Measurements from ENCODE around the gene BNC1. TPM values are rescaled to one million over a fixed set of nuclear protein-coding genes. Genes with fewer than 3 reads are reported as not detected.

Gene BNC1
- total RNA-seq, 2 experiments from 2014 or later = not detected

DNA sequence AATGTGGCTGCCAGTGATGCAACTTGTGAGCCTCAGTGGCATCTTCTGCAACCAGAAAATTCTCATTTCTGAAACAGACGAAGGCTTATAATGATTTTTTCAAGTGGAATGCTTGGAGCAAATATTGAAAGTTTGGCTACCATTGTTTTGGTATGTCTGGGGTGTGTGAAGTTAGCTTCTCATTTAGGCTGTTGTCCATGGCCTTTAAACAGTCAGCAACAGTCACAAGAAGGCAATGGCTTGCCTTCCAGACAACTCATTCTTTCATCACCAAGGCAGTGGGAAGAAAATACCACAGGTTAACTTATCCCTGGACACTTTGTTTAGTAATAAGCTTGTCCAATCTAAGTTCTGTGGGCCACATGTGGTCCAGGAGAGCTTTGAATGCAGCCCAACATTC lies 4.7 kb upstream of the BNC1 start:
- DNase-seq = no peak
- Mint-ChIP-seq H3K36me3 (no peaks in the 10 kb centered on the region), H3K27ac (no peak overlapping the region), H3K4me3 (no peak overlapping the region), H3K27me3 (peaks cover 29% of the 10 kb centered on the region), H3K9me3 (no peaks in the 10 kb centered on the region), H3K4me1 (ENCODE audit: low read depth) (peaks cover 2% of the 10 kb centered on the region)
- ChIA-PET POLR2A (no interaction called here), CTCF (interaction anchor here (1.1 kb wide), 1 partner anchor 41 kb away, joined by 4 read pairs; no protein-coding TSS in a partner anchor)
- intact Hi-C loops (cut with micrococcal nuclease) = no loop called here

DNA sequence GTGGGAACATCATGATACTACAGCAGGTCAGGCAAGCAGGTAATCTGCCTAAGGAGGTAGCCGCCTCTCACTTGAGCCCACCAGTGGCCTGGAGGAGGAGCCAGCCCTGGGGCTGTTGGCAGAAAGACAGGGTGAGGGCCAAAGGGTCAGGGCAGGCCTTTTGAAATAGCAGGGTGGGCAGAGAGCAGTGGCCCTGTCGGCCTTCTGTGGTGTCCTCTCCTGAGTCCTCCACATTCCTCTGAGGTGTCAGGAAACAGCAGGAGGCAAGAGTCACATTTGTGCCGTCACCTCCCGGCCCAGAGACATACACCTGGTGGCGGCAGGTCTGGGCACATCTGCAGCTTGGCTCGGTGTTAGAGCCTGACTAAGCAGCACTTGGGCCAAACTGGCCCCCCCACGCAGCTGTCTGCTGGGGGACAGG lies 3.9 kb upstream of the BNC1 start:
- CTCF ChIA-PET = interaction anchor here (1.1 kb wide), 1 partner anchor 40 kb away, joined by 4 read pairs; no protein-coding TSS in a partner anchor
- Mint-ChIP-seq H3K27me3 (peaks cover 31% of the 10 kb centered on the region), H3K4me1 (ENCODE audit: low read depth) (peaks cover 6% of the 10 kb centered on the region), H3K36me3 (no peaks in the 10 kb centered on the region), H3K4me3 (no peak overlapping the region), H3K27ac (no peak overlapping the region), H3K9me3 (no peaks in the 10 kb centered on the region)
- intact Hi-C loops (cut with micrococcal nuclease) = no loop called here
- DNase-seq = no peak
- POLR2A ChIA-PET = no interaction called here

DNA sequence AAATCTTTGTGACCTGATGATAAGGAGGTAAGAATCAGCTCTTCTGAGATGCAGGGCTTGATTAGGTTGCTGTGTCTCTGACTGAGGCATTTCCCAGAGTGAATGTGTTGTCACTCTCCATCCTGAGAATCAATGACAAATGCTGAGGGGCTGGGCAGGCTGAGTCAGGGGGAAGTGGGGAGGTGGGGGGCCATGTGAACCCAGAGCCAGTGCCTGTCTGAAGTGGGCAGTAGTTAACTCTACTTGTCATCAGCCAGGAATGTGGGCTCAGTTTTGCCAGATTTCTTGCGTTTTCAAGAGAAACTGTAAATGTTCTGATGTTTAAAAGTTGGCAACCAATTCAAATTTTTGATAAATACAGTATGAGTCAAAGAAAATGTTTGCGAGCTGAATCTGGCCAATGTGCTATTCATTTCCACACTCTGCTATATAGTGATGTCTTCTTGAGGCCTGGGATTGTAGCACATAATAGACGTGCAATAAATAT lies 3.1 kb upstream of the BNC1 start:
- no peak overlapping the region for H3K4me3 Mint-ChIP-seq
- H3K4me1 Mint-ChIP-seq (ENCODE audit: low read depth) = peaks cover 10% of the 10 kb centered on the region
- no peak overlapping the region for H3K27ac Mint-ChIP-seq
- ChIA-PET POLR2A (no interaction called here), CTCF (no interaction called here)
- H3K9me3 Mint-ChIP-seq = no peaks in the 10 kb centered on the region
- intact Hi-C loops (cut with micrococcal nuclease) = no loop called here
- DNase-seq = no peak
- no peaks in the 10 kb centered on the region for H3K36me3 Mint-ChIP-seq
- H3K27me3 Mint-ChIP-seq = peaks cover 35% of the 10 kb centered on the region

DNA sequence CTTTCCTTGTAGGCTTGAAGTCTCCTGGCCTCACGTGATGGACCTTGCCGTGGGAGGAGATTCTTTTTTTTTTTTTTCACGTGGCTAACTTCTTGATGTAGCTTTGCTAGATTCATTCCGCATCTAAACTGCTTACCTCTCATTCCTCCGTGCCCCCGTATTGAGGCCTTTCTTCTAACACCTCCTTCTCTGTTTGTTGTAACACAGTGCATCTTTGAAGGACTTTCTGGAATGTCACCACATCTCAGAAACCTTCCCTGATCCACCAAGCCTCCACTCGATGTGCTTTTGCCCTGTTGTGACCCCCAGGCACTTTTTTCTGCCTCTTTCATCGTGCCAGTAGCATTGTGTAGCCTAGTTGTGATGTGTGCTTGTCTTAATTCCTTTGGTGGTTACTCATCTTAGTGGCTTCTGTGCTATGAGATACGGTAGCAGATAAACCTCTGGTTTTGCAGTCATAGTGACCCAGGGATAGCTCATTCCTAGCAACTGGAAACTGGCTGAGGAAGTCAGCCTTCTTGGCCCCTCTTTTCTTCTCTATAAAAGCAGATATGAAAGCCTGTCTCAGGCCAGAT lies 1.6 kb upstream of the BNC1 start:
- H3K27ac Mint-ChIP-seq = no peak overlapping the region
- CTCF ChIA-PET = no interaction called here
- POLR2A ChIA-PET = no interaction called here
- H3K27me3 Mint-ChIP-seq = peaks cover 46% of the 10 kb centered on the region
- peaks cover 10% of the 10 kb centered on the region for H3K4me1 Mint-ChIP-seq (ENCODE audit: low read depth)
- H3K36me3 Mint-ChIP-seq = no peaks in the 10 kb centered on the region
- H3K4me3 Mint-ChIP-seq = no peak overlapping the region
- intact Hi-C loops (cut with micrococcal nuclease) = no loop called here
- no peaks in the 10 kb centered on the region for H3K9me3 Mint-ChIP-seq
- DNase-seq = no peak

DNA sequence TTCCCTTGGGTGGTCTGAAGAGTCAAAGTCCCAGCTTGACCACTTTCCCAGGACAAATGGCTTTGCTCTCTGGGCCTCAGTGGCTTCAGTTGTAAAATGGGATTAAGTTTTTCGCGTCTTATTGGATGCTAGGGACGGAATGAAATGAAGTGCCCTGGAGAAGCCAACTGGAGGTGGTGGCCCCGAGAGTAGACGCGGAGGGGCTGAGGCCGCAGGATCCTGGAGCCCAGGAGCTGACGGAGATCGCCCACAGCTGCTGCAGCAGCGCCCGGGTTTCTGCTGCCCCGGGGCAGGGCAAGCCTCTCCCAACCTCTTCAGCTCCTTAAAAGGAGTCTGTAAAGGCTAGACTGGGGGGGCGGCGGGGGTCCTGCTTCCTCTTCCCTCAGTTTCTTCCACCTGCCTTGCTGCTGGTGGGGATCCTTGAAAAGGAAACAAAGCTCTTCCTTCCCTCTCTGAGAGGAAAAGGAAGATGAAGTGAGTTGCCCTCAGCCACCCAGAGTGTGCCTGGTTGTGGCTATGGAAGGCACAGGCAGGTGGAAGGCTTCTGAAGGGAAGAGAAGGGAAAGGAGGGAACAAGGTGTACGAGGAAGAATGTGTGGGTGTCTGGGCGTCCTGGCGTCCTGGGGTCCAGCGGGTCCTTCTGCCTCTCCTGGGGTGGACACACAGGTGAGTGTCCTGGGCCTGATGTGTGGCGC lies 967 bp upstream of the BNC1 start:
- intact Hi-C loops (cut with micrococcal nuclease) = no loop called here
- Mint-ChIP-seq H3K27me3 (peaks cover 52% of the 10 kb centered on the region), H3K36me3 (no peaks in the 10 kb centered on the region), H3K4me3 (no peak overlapping the region), H3K4me1 (ENCODE audit: low read depth) (peaks cover 10% of the 10 kb centered on the region), H3K9me3 (no peaks in the 10 kb centered on the region), H3K27ac (no peak overlapping the region)
- DNase-seq = no peak
- ChIA-PET CTCF (no interaction called here), POLR2A (no interaction called here)

DNA sequence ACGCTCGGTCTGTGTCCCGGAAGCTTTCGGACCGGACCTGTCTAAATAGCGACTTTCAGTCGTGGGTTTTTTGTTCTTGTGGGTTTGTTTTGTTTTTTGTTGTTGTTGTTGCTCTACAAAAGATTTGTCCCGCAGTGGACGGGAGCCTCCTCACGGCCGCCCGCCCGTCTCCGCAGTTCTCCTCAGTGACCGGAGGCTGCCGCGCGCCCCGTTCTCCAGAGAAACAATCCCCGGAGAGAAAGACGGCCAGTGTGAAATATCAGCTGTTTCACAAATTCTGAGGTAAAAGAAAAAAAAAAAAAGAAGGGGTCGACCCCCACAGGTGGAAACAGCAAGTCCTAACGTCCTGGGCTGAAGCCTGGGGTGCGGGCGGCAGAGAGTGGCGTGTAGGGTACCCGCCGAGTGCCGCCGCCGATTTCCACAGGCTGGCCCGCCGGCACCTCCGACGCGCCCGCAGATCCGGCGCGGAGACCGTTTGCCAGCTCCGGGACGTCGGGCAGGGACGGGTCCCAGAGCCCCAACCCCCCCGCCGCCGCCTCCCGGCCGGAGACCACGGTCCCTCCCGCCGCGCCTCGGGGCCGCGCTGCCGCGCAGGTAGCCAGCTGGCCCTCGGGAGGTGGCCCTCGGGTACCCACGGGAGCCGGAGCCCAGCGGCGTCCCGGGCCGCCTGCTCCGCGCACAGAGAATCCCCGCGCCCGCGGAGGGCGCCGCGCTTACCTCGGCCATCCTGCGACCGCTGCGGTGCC lies 478 bp downstream of the BNC1 start:
- no peak overlapping the region for H3K27ac Mint-ChIP-seq
- no peak for DNase-seq
- H3K27me3 Mint-ChIP-seq = peaks cover 56% of the 10 kb centered on the region
- no peaks in the 10 kb centered on the region for H3K9me3 Mint-ChIP-seq
- ChIA-PET CTCF (no interaction called here), POLR2A (no interaction called here)
- intact Hi-C loops (cut with micrococcal nuclease) = no loop called here
- H3K4me3 Mint-ChIP-seq = peak overlapping the region; percentile 46
- H3K36me3 Mint-ChIP-seq = no peaks in the 10 kb centered on the region
- H3K4me1 Mint-ChIP-seq (ENCODE audit: low read depth) = peaks cover 10% of the 10 kb centered on the region

DNA sequence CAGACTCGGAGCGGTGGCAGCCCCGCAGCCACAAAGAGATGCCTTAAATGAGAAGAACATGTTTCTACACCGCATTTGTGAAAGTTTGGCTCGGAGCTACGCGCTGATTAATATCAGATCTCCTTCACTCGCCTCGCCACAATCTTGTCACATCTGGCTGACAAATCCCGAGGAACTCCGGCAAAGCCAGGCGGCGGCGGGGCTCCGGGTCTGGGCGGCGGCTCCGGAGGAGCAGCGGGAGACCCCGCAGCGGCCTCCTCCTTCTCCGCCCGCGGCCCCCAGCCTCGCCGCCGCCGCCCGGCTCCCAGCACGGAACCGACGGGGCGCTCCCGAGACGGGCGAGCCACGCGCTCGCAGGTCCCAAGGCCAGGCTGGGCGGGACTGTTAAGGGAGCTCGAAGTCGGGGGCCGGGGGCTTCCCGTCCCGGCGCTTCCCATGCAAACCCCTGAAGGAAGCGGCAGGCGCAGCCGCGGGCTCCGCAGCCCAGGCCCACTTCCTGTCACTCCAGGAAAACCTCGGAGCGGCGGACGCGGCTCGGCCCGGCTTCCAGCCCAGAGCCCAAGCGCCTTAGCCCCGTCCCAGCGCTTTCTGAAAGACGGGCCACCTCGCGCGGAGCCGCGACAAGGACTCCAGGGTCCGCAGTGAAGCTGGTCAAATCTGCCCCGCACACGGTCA lies 1.2 kb downstream of the BNC1 start:
- Mint-ChIP-seq H3K4me1 (ENCODE audit: low read depth) (peaks cover 10% of the 10 kb centered on the region), H3K27ac (no peak overlapping the region), H3K4me3 (peak overlapping the region; percentile 46), H3K36me3 (no peaks in the 10 kb centered on the region), H3K27me3 (peaks cover 54% of the 10 kb centered on the region), H3K9me3 (no peaks in the 10 kb centered on the region)
- DNase-seq = no peak
- intact Hi-C loops (cut with micrococcal nuclease) = no loop called here
- POLR2A ChIA-PET = interaction anchor here (0.7 kb wide), 1 partner anchor 58 kb away, joined by 3 read pairs; no protein-coding TSS in a partner anchor
- CTCF ChIA-PET = no interaction called here

DNA sequence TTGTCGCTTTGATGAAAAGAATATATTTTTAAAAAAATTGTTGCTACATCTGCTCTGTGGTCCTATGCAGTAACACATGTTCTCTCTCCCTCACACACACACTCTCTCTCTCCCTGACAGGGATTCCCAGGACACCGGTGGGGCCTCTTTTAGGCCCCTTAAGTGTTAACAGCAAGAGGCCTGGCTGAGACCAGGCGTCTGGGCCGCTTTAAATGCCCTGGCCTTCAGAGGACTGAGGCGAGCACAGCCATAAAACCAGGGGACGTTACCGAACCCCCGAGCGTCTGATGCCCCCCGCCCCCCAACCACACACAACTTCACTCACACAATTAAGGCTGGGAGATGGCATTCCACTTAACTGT lies 1.7 kb downstream of the BNC1 start:
- POLR2A ChIA-PET = interaction anchor here (0.7 kb wide), 1 partner anchor 58 kb away, joined by 3 read pairs; no protein-coding TSS in a partner anchor

DNA sequence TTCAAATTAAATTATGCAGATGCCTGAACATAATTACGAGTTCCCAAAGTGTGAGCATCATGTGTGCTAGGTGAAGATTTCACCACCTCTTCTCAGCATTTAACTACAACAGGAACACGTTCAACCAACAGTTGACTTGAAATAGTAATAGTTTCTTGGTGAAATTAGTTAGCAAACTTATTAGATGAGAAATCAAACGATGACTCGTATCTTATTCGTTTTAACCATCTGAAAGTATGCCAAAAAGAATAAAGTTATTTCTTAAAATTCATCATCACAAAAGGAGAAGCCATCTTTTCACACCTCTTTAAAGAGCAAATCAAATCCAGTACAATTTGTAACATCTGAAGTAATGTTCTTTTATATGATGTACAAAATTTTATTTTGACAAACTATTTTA lies 2.3 kb downstream of the BNC1 start:
- POLR2A ChIA-PET = no interaction called here
- intact Hi-C loops (cut with micrococcal nuclease) = no loop called here
- Mint-ChIP-seq H3K36me3 (no peaks in the 10 kb centered on the region), H3K9me3 (no peaks in the 10 kb centered on the region), H3K4me1 (ENCODE audit: low read depth) (peaks cover 10% of the 10 kb centered on the region), H3K4me3 (no peak overlapping the region), H3K27me3 (peaks cover 51% of the 10 kb centered on the region), H3K27ac (no peak overlapping the region)
- CTCF ChIA-PET = no interaction called here
- no peak for DNase-seq

More for the DNA sequence above, 1.7 kb downstream of the BNC1 start:
- H3K4me1 Mint-ChIP-seq (ENCODE audit: low read depth) = peaks cover 10% of the 10 kb centered on the region
- CTCF ChIA-PET = no interaction called here
- H3K27me3 Mint-ChIP-seq = peaks cover 53% of the 10 kb centered on the region
- intact Hi-C loops (cut with micrococcal nuclease) = no loop called here
- DNase-seq = no peak
- H3K36me3 Mint-ChIP-seq = no peaks in the 10 kb centered on the region
- H3K4me3 Mint-ChIP-seq = no peak overlapping the region
- H3K27ac Mint-ChIP-seq = no peak overlapping the region
- H3K9me3 Mint-ChIP-seq = no peaks in the 10 kb centered on the region

DNA sequence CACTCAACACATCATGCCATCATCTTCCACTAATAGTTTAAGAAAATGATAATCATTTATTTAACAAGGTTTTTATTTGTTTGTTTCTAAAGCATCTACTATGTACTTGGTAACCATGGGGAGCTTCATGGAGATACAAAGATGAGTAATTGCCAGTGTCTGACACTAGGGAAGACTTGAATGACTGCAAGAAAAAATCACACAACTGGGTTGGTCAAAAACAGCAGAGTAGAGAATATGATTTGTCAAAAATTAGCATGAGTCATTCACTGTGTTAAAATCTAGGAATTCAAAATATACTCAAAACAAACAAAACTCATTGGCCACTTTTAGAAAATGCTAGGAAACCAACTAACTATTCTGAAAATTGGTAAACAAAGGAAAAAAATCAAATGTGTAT lies 6.3 kb downstream of the BNC1 start:
- Mint-ChIP-seq H3K27ac (no peak overlapping the region), H3K36me3 (no peaks in the 10 kb centered on the region), H3K9me3 (no peaks in the 10 kb centered on the region), H3K27me3 (peaks cover 39% of the 10 kb centered on the region), H3K4me3 (no peak overlapping the region), H3K4me1 (ENCODE audit: low read depth) (peaks cover 4% of the 10 kb centered on the region)
- intact Hi-C loops (cut with micrococcal nuclease) = no loop called here
- CTCF ChIA-PET = no interaction called here
- POLR2A ChIA-PET = no interaction called here
- no peak for DNase-seq

DNA sequence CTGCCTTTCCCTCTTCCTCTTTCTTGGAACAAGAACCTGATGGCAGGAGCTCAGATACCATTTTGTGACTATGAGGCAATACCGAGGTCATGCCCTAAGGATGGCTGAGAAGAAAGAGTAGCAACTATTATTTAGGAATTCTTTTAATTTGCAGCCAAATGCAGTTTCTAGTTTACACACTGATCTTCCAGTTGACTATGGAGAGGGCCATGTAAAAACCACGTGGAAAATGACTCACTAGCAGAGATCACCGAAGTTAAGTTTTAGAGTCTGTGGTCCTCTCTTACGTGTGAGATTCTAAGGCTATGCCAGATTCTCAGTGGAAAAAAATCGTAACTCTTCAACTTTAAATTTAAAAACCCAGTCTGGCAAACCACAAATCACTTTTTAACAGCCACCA lies 7.8 kb downstream of the BNC1 start:
- intact Hi-C loops (cut with micrococcal nuclease) = no loop called here
- no peaks in the 10 kb centered on the region for H3K9me3 Mint-ChIP-seq
- no peaks in the 10 kb centered on the region for H3K4me1 Mint-ChIP-seq (ENCODE audit: low read depth)
- ChIA-PET CTCF (no interaction called here), POLR2A (no interaction called here)
- H3K4me3 Mint-ChIP-seq = no peak overlapping the region
- DNase-seq = no peak
- peaks cover 28% of the 10 kb centered on the region for H3K27me3 Mint-ChIP-seq
- no peaks in the 10 kb centered on the region for H3K36me3 Mint-ChIP-seq
- H3K27ac Mint-ChIP-seq = no peak overlapping the region

DNA sequence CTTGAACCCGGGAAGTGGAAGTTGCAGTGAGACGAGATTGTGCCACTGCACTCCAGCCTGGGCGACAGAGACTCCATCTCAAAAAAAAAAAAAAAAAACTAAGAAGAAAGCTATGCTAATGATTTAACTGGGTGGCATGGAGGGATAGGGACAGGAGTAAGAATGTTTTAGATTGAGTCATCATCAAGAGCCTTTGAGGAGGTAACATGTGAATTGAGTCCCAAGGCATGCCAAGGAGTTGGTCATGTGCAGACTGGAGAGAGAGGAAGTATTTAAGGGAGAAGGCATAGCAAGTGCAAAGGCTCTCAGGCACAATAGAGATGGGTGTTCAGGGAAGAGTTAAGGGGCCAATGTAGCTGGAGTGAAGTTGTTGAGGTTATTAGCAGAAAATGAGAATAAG lies 9.1 kb downstream of the BNC1 start:
- Mint-ChIP-seq H3K4me1 (ENCODE audit: low read depth) (no peaks in the 10 kb centered on the region), H3K27me3 (peaks cover 18% of the 10 kb centered on the region), H3K4me3 (no peak overlapping the region), H3K27ac (no peak overlapping the region), H3K36me3 (no peaks in the 10 kb centered on the region), H3K9me3 (no peaks in the 10 kb centered on the region)
- intact Hi-C loops (cut with micrococcal nuclease) = no loop called here
- POLR2A ChIA-PET = no interaction called here
- no peak for DNase-seq
- CTCF ChIA-PET = no interaction called here
